Activated CD8-positive, alpha-beta T cell treated with anti-CD3 and anti-CD28 coated beads for 36 hours (primary cell): ENCODE measurements around the gene NTSR1. TPM values are rescaled to one million over a fixed set of nuclear protein-coding genes. Genes with fewer than 3 reads are reported as not detected.
A peak's percentile ranks its signal among the peaks of the same experiment; 100 is the strongest.

Experiments used
- ATAC-seq: fragments of 200-7000 bp; cut with Tn5 transposase; one replicate; pipeline ENCODE4 v1.10.0; 2021; ENCODE audit warnings: mild to moderate bottlenecking, moderate library complexity
- CTCF ChIA-PET: fragments of 350-600 bp; sonication (Branson Sonifier 250); formaldehyde crosslinking; loops from one replicate; lab custom pipeline; 2021; ENCODE audit warnings: antibody characterized with exemption; lab: Charles Lee
- POLR2A ChIA-PET: fragments of 350-600 bp; sonication (Branson Sonifier 250); formaldehyde crosslinking; loops from one replicate; lab custom pipeline; 2021; ENCODE audit warnings: antibody characterized with exemption; lab: Charles Lee
- DNase-seq: peaks from one replicate; pipeline ENCODE4 v3.0.0-alpha.2; 2020
- H3K27ac Mint-ChIP-seq: one replicate; pipeline ENCODE4 v1.8.0; 2021; ENCODE audit warnings: mild to moderate bottlenecking, mixed read lengths
- H3K27me3 Mint-ChIP-seq: one replicate; pipeline ENCODE4 v1.8.0; 2021; ENCODE audit warnings: mixed read lengths
- H3K36me3 Mint-ChIP-seq: one replicate; pipeline ENCODE4 v1.8.0; 2021; ENCODE audit warnings: low read depth, mixed read lengths
- H3K4me1 Mint-ChIP-seq: one replicate; pipeline ENCODE4 v1.8.0; 2021; ENCODE audit warnings: low read depth, mixed read lengths
- H3K4me3 Mint-ChIP-seq: one replicate; pipeline ENCODE4 v1.8.0; 2021; ENCODE audit warnings: mild to moderate bottlenecking, moderate library complexity, mixed read lengths
- H3K9me3 Mint-ChIP-seq: one replicate; pipeline ENCODE4 v1.8.0; 2021; ENCODE audit warnings: mixed read lengths
- intact Hi-C: fragments of 100-400 bp; cut with micrococcal nuclease; formaldehyde crosslinking; loops from one replicate; pipeline ENCODE4 v1.10.0; 2022
- total RNA-seq, 2 experiments: library from RNA; stranded (reverse); gene quantifications; one replicate each; pipeline ENCODE4 v1.2.3, GENCODE V29; 2021
- TF ChIP-seq, protein P1 (sequence below): fragments of 200-600 bp; IDR thresholded peaks from one replicate; pipeline ENCODE4 v1.8.0; 2022; ENCODE audit warnings: antibody characterized with exemption, mild to moderate bottlenecking

NTSR1 gene
- total RNA-seq, 2 experiments from 2014 or later: not detected

DNA sequence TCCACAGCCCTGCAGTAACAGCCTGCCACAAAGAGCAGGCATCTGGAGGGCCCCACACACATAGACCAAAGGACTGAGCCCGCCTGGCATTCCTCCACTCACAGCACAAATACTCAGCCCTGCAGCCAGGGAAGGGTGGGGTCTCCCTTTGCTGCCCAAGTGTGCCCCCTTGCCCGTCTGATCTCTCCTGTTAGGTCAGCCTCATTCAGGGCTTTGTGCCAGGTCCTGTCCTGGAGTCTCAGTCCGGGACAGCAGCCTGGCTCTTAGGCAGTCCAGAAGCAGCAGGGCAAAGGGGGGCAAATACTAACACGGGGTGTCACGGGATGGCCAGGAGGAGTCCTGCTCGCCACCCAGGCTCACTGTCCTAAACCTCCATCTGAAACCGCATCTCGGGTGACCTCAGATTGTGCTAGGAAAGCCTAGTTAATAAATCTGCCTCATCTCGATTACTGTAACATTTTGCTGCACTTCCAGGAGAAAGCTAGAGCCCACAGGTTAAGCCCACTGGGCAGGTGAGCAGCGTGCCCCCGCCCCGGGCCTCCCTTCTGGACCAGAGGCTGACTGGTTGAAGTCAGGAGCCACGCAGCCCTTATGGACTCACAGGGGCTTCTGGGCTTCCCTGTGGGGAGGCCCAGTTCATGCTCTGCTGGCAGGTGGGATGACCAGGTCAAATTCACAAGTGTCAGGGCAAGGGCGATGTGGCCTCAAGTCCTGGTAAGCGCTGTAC, 92.8 kb downstream of the NTSR1 start:
- Mint-ChIP-seq H3K4me1 (peaks cover 28% of the 10 kb centered on the region), H3K27ac (no peak overlapping the region), H3K27me3 (no peaks in the 10 kb centered on the region), H3K9me3 (no peaks in the 10 kb centered on the region), H3K36me3 (peaks cover 35% of the 10 kb centered on the region), H3K4me3 (no peak overlapping the region)
- TF ChIP-seq, protein P1, sequence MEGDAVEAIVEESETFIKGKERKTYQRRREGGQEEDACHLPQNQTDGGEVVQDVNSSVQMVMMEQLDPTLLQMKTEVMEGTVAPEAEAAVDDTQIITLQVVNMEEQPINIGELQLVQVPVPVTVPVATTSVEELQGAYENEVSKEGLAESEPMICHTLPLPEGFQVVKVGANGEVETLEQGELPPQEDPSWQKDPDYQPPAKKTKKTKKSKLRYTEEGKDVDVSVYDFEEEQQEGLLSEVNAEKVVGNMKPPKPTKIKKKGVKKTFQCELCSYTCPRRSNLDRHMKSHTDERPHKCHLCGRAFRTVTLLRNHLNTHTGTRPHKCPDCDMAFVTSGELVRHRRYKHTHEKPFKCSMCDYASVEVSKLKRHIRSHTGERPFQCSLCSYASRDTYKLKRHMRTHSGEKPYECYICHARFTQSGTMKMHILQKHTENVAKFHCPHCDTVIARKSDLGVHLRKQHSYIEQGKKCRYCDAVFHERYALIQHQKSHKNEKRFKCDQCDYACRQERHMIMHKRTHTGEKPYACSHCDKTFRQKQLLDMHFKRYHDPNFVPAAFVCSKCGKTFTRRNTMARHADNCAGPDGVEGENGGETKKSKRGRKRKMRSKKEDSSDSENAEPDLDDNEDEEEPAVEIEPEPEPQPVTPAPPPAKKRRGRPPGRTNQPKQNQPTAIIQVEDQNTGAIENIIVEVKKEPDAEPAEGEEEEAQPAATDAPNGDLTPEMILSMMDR: no peak
- ATAC-seq (no peak), DNase-seq (no peak)
- ChIA-PET POLR2A (no interaction called here), CTCF (no interaction called here)
- intact Hi-C loops: no loop called here

DNA sequence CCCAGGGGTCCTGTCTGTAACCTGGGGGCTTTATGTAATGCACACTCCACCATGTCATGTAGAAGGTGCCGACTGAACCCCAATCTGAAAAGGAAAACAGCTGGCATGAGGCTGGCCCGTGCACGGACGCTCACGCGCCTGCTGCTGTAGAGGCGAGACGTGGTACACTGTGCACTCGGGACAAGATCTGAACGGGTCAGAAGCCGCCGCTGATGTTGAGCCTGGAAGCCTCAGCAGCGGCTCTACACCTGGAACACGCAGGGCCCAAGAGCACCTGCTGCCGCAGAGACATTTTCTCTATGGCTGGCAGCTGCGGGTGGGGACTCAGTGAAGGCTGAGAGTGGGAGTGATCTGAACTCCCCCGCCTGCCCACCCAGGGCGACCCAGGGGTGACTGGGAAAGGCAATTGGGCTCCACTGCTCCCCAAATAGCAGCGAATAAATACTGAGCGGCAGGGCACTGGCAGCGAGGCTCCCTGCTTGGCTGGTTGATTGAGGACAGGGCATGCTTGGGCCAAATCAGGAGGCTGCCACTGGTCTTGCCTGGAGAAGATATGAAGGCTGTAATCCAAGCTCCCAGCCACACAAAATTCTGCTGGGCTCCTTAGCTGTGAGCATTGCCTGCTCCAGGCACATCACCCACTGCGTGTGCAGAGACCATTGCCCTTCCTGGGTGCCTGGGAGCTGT, 93.5 kb downstream of the NTSR1 start:
- ATAC-seq (no peak), DNase-seq (no peak)
- Mint-ChIP-seq H3K9me3 (no peaks in the 10 kb centered on the region), H3K27ac (no peak overlapping the region), H3K4me1 (peaks cover 31% of the 10 kb centered on the region), H3K36me3 (peaks cover 35% of the 10 kb centered on the region), H3K4me3 (no peak overlapping the region), H3K27me3 (no peaks in the 10 kb centered on the region)
- intact Hi-C loops: no loop called here
- POLR2A ChIA-PET: interaction anchor here (0.6 kb wide), 1 partner anchor 395 kb away, joined by 3 read pairs; no protein-coding TSS in a partner anchor
- TF ChIP-seq, protein P1: no peak
- CTCF ChIA-PET: no interaction called here

DNA sequence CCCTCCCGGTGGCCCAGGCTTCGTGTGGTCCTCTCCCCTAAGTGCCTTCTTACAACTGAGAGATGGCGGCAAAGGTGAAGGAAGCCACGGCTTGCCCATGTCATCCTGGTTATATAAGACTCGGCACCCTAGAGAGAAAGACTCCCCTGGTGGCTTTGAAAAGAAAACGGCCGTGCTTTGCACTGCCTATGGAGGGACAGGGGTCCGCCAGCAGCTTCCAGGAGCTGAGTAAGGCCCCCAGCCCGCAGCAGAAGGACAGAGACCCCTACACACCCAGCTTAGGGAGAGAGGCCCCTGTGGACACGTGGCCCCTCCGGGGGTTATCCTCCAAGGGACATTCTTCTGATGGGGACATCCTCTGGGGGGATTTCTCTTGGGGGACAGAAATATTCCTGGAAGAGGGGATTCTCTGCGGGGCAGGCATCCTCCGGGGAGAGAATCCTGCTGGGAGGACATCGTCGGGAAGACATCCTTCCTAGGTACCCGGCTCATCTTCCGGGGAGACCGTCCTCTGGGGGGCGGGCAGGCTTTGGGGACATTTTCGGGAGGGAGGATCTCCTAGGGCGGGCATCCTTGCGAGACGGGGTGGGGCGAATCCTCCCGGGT, 95.5 kb downstream of the NTSR1 start:
- CTCF ChIA-PET: interaction anchor here (0.7 kb wide), 1 partner anchor 10 kb away, joined by 3 read pairs; no protein-coding TSS in a partner anchor
- H3K27me3 Mint-ChIP-seq: no peaks in the 10 kb centered on the region
- peak overlapping the region; percentile 88 for H3K27ac Mint-ChIP-seq
- intact Hi-C loops: no loop called here
- DNase-seq (peak; percentile 50), ATAC-seq (peak; percentile 27)
- peaks cover 31% of the 10 kb centered on the region for H3K36me3 Mint-ChIP-seq
- H3K9me3 Mint-ChIP-seq: no peaks in the 10 kb centered on the region
- peak overlapping the region; percentile 83 for H3K4me3 Mint-ChIP-seq
- peaks cover 30% of the 10 kb centered on the region for H3K4me1 Mint-ChIP-seq
- POLR2A ChIA-PET: interaction anchor here (0.8 to 2.2 kb wide), 5 partner anchors 9 to 181 kb away, joined by 3 to 12 read pairs (median 6); no protein-coding TSS in a partner anchor
- TF ChIP-seq, protein P1: no peak

DNA sequence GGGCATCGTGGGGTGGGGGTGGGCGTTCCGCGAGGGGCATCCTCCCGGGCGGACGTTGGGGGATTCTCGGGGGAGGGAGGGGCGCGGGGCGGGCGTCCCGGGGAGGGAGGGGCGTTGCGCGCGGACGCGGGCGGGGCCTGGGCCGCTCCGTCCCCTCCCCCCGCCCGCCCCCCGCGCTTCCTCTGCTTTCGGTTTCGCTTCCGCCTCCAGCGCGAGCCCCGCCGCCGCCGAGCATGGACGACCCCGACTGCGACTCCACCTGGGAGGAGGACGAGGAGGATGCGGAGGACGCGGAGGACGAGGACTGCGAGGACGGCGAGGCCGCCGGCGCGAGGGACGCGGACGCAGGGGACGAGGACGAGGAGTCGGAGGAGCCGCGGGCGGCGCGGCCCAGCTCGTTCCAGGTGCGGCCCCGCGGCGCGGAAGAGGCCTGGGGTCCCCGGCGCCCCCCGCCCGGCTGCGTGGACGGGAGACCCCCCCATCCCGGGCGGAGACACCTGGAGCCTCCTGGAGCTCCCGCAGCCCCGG, 96.1 kb downstream of the NTSR1 start, which contains the start of gene OGFR:
TSS of gene OGFR (plus strand) at position 209 of the 528 bp plus-strand sequence. CDS start at position 234, 25 bp downstream.
- H3K27me3 Mint-ChIP-seq: no peaks in the 10 kb centered on the region
- H3K9me3 Mint-ChIP-seq: no peaks in the 10 kb centered on the region
- ChIA-PET POLR2A (interaction anchor here (1.1 to 2.2 kb wide), 4 partner anchors 10 to 182 kb away, joined by 3 to 12 read pairs (median 7); no protein-coding TSS in a partner anchor), CTCF (no interaction called here)
- H3K4me1 Mint-ChIP-seq: peaks cover 30% of the 10 kb centered on the region
- H3K4me3 Mint-ChIP-seq: peak within 1 kb of the TSS; percentile 83
- peaks cover 29% of the 10 kb centered on the region for H3K36me3 Mint-ChIP-seq
- peak; percentile 60 for ATAC-seq
- DNase-seq: peak; percentile 77
- H3K27ac Mint-ChIP-seq: peak within 1 kb of the TSS; percentile 93
- TF ChIP-seq, protein P1: no peak
- intact Hi-C loops: no loop called here
